HG02763 (cell line): Measurements from ENCODE around the gene POMT2.
"Not testable (repeated sequence)": the region's sequence is repeated elsewhere in the genome, so short reads cannot be mapped to it uniquely, and the experiment has no call there.

Source experiments
- ATAC-seq: cut with Tn5 transposase; IDR thresholded peaks from one replicate; pipeline ENCODE4 v1.9.1; 2021; ENCODE audit warnings: mild to moderate bottlenecking, moderate library complexity; ENCODE audit not compliant: unreplicated experiment

The POMT2 gene, protein sequence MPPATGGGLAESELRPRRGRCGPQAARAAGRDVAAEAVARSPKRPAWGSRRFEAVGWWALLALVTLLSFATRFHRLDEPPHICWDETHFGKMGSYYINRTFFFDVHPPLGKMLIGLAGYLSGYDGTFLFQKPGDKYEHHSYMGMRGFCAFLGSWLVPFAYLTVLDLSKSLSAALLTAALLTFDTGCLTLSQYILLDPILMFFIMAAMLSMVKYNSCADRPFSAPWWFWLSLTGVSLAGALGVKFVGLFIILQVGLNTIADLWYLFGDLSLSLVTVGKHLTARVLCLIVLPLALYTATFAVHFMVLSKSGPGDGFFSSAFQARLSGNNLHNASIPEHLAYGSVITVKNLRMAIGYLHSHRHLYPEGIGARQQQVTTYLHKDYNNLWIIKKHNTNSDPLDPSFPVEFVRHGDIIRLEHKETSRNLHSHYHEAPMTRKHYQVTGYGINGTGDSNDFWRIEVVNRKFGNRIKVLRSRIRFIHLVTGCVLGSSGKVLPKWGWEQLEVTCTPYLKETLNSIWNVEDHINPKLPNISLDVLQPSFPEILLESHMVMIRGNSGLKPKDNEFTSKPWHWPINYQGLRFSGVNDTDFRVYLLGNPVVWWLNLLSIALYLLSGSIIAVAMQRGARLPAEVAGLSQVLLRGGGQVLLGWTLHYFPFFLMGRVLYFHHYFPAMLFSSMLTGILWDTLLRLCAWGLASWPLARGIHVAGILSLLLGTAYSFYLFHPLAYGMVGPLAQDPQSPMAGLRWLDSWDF

DNA sequence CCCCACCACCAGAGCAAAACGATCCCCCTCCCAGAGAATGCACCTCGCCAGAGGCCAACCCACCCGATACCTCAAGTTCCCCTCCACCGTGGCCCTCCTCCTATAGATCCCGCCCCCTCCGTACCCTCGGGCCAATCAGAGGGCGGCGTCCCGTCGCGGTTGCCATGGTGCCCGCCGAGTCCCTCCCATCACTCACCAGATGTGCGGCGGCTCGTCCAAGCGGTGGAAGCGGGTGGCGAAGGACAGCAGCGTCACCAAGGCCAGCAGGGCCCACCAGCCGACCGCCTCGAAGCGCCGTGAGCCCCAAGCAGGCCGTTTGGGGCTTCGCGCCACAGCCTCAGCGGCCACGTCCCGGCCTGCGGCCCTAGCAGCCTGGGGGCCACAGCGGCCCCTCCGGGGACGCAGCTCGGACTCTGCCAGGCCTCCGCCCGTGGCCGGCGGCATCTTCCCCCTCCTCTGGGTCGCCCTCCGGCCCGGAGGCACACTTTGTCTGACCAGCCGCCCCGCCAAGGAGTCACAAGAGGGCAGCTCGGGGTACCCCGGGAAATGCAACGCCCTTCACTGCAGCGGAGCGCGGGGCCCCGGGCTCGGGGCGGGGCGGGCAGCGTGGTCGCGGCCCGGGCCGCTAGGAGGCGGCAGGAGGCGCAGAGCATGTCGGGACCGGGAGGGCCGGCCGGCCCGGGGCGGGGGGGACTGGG is at the start of gene POMT2:
TSS of gene POMT2 (minus strand) at position 646 of the 698 bp plus-strand sequence. CDS start at position 444, 202 bp downstream.
- peak; percentile 61 for ATAC-seq

- no peak for ATAC-seq
These were observed 48.6 kb upstream of the POMT2 start for GRCh38 chr14:77369285-77369684.

GRCh38 chr14:77364146-77364545 is 43.5 kb upstream of the POMT2 start:
- ATAC-seq = no peak

GRCh38 chr14:77359626-77360025 is 38.9 kb upstream of the POMT2 start:
- ATAC-seq = no peak

GRCh38 chr14:77356899-77357298 is 36.2 kb upstream of the POMT2 start:
- ATAC-seq = no peak

GRCh38 chr14:77355811-77356210 is 35.1 kb upstream of the POMT2 start:
- ATAC-seq = no peak

GRCh38 chr14:77353469-77354141 is 32.9 kb upstream of the POMT2 start:
- no peak for ATAC-seq

GRCh38 chr14:77347751-77348150 is 27.1 kb upstream of the POMT2 start:
- no peak for ATAC-seq

DNA sequence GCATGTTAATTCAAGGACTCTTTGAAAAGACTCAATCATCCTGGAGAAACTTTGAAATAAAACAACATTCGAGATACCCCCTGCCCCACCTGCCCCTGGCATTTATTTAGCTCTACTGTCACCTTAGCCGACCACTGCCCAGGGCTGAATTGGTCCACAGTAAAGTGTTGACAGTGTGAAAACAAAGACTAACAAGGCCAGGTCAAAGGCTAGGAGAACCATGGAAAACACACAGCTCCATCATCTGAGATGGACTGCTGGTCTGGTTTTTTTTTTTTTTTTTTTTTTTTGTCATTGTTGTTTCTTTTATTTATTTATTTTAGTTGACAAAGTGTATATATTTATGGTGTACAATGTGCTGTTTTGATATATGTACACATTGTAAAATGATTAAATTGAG is 25.8 kb upstream of the POMT2 start:
- no peak for ATAC-seq

DNA sequence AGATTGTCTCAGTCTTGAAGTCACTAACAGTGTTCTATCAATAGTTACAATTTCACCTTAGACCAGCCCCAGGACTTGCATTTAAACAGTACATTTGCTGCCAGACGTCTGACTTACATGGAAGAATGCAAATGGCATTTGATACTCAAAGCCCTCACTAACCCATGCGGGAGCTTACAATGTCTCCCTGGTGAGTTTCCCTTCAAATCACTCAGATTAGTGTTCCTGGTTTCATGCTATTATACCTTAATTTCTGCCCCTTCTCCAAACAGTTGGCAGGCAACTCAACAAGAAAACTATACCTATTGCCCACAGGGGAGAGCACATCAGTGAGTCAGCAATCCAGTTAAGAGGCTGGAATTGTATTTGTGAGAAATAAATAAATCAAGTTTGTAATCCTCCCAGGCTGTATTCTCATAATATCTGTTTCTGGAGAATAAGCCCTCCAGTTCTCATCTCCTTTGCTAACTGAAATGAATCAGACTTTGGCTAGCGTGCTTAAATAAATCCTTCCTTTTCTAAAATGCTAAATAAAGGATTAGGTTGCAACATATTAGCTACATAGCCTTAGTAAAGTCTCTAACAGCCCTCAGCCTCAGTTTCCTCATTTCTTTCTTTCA is 23.8 kb upstream of the POMT2 start:
- ATAC-seq = no peak

- no peak for ATAC-seq
These were observed 23.0 kb upstream of the POMT2 start for GRCh38 chr14:77343662-77344061.

- no peak for ATAC-seq
These were observed 22.2 kb upstream of the POMT2 start for GRCh38 chr14:77342726-77343397.

- no peak for ATAC-seq
These were observed 19.7 kb upstream of the POMT2 start for GRCh38 chr14:77340389-77340788.

GRCh38 chr14:77339407-77339806 is 18.7 kb upstream of the POMT2 start:
- ATAC-seq = no peak

- ATAC-seq = no peak
These were observed 17.6 kb upstream of the POMT2 start for GRCh38 chr14:77338302-77338701.

- ATAC-seq = no peak
These were observed 17.2 kb upstream of the POMT2 start for GRCh38 chr14:77337880-77338279.

DNA sequence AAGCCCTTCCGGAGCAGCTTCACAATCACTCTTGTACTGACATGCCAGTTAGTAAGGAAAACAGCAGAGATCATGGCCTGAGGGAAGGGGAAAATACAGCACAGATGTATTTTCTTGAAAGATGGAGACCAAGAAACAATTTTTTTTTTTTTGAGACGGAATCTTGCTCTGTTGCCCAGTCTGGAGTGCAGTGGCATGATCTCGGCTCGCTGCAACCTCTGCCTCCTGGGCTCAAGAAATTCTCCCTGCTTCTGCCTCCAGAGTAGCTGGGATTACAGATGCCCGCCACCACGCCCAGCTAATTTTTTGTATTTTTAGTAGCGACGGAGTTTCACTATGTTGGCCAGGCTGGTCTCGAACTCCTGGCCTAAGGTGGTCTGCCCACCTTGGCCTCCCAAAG is 16.6 kb upstream of the POMT2 start:
- ATAC-seq = not testable (repeated sequence)

- no peak for ATAC-seq
These were observed 14.9 kb upstream of the POMT2 start for GRCh38 chr14:77335576-77335975.

DNA sequence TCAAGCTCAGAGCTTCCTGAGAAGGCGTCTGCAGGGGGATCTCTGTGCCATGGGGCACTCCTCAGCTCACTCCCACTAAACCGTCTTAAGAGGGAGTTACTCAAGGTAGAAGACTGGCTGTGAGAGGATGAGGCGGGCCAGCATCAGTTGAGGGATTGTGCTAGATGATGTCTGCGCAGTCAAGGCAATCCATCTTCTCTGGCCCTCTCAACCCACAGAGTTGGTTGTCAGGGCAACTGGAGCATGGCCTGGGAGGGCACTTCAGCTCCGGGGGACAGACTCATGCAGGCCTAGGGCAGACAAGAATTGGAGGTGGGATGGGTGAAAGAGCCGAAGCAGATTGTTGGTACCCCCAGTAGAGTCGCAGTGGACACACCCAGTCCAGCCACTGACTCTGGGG is 9.2 kb upstream of the POMT2 start:
- ATAC-seq = no peak

- no peak for ATAC-seq
These were observed 6.4 kb upstream of the POMT2 start for GRCh38 chr14:77327111-77327510.
